BJ (cell line): ENCODE results near the gene ZBTB7B. TPM values are rescaled to one million over a fixed set of nuclear protein-coding genes. Genes with fewer than 3 reads are reported as not detected.

ENCODE experiments used
- CTCF ChIA-PET: fragments of 350-600 bp; formaldehyde crosslinking; extraction: SDS; loops from one replicate; lab custom pipeline; 2021; ENCODE audit warnings: antibody characterized with exemption, inconsistent platforms; lab: Yijun Ruan, JAX
- POLR2A ChIA-PET: fragments of 300-600 bp; sonication (Branson Sonifier 250); formaldehyde crosslinking; extraction: SDS; loops from one replicate; lab custom pipeline; 2021; ENCODE audit warnings: antibody characterized with exemption; lab: Charles Lee
- DNase-seq: peaks from one replicate; pipeline ENCODE4 v3.0.0-alpha.2; 2011; ENCODE audit warnings: low read depth
- H3K27me3 ChIP-seq: 2 replicates; pipeline ENCODE4 v1.6.0; 2011; ENCODE audit warnings: low read length; ENCODE audit not compliant: control insufficient read depth, insufficient read depth
- H3K36me3 ChIP-seq: 2 replicates; pipeline ENCODE4 v1.5.1; 2011; ENCODE audit warnings: low read length; ENCODE audit not compliant: control insufficient read depth, insufficient read depth
- H3K4me3 ChIP-seq: 2 replicates; pipeline ENCODE4 v1.5.1; 2011; ENCODE audit warnings: low read depth, mild to moderate bottlenecking, control low read depth, low read length
- CTCF ChIP-seq: IDR thresholded peaks from 2 replicates; pipeline ENCODE4 v1.5.1; 2011; ENCODE audit warnings: low read depth, mild to moderate bottlenecking, control low read depth, inconsistent platforms, low read length, moderate library complexity; ENCODE audit not compliant: insufficient read depth
- polyA plus RNA-seq: library from polyadenylated mRNA; depleted of rRNA; stranded (reverse); fragments of >200 nt; gene quantifications from 2 replicates; pipeline ENCODE4 v1.2.3, GENCODE V29; 2011; rRNA removed
- small RNA-seq: library from RNA; depleted of rRNA; stranded (forward); fragments of <200 nt; gene quantifications from one replicate; pipeline ENCODE3, GENCODE V24; 2012; ENCODE audit warnings: low replicate concordance, low read depth; ENCODE audit not compliant: insufficient read length

The ZBTB7B gene
- polyA plus RNA-seq, 1 experiment: 29.4 TPM

GRCh38 chr1:155066777-155067176, 64.2 kb downstream of the ZBTB7B start:
- H3K27me3 ChIP-seq: no peaks in the 10 kb centered on the region
- no peak for DNase-seq
- no peak overlapping the region for H3K4me3 ChIP-seq
- ChIA-PET CTCF (interaction anchor here (0.6 to 17.0 kb wide), 3 partner anchors 15 to 105 kb away, joined by 3 to 147 read pairs (median 18); partner anchors contain the start of genes ADAM15 and PYGO2), POLR2A (no interaction called here)
- peaks cover 11% of the 10 kb centered on the region for H3K36me3 ChIP-seq
- TF ChIP-seq CTCF: no peak

Small RNA genes lying within 50 kb of the gene (small RNA-seq; reads per million reads assigned to genes)
- gene MIR4258: not detected

Other genes with a start within 250 kb of the ZBTB7B start
- not detected in 2 replicates for gene KCNN3, start 132.5 kb upstream of the ZBTB7B start, polyA plus RNA-seq
- gene PMVK, start 66.1 kb upstream of the ZBTB7B start, polyA plus RNA-seq: 29.0 and 38.4 TPM in 2 replicates
- gene PBXIP1, start 46.7 kb upstream of the ZBTB7B start, polyA plus RNA-seq: 65.6 and 83.1 TPM in 2 replicates
- 18.0 and 21.0 TPM in 2 replicates for gene PYGO2, start 41.0 kb upstream of the ZBTB7B start, polyA plus RNA-seq
- gene SHC1, start 32.1 kb upstream of the ZBTB7B start, polyA plus RNA-seq: 455 and 653 TPM in 2 replicates
- 111 and 160 TPM in 2 replicates for gene CKS1B, start 28.1 kb upstream of the ZBTB7B start, polyA plus RNA-seq
- 26.5 and 40.5 TPM in 2 replicates for gene FLAD1, start 19.5 kb upstream of the ZBTB7B start, polyA plus RNA-seq
- gene LENEP, start 9.2 kb upstream of the ZBTB7B start, polyA plus RNA-seq: not detected in 2 replicates
- gene DCST2, start 31.0 kb downstream of the ZBTB7B start, polyA plus RNA-seq: 0.17 and 0.38 TPM in 2 replicates
- gene DCST1, start 31.0 kb downstream of the ZBTB7B start, polyA plus RNA-seq: not detected in 2 replicates
- gene ADAM15, start 48.5 kb downstream of the ZBTB7B start, polyA plus RNA-seq: 55.1 and 88.8 TPM in 2 replicates
- gene EFNA4, start 60.9 kb downstream of the ZBTB7B start, polyA plus RNA-seq: 6.6 and 12.4 TPM in 2 replicates
- 1.4 and 1.8 TPM in 2 replicates for gene EFNA3, start 76.0 kb downstream of the ZBTB7B start, polyA plus RNA-seq
- gene EFNA1, start 125.1 kb downstream of the ZBTB7B start, polyA plus RNA-seq: 1.1 and 1.6 TPM in 2 replicates
- gene SLC50A1, start 133.1 kb downstream of the ZBTB7B start, polyA plus RNA-seq: 39.5 and 47.4 TPM in 2 replicates
- 28.0 and 34.1 TPM in 2 replicates for gene DPM3, start 137.7 kb downstream of the ZBTB7B start, polyA plus RNA-seq
- 211 and 225 TPM in 2 replicates for gene KRTCAP2, start 170.5 kb downstream of the ZBTB7B start, polyA plus RNA-seq
- 3.5 and 5.4 TPM in 2 replicates for gene TRIM46, start 171.0 kb downstream of the ZBTB7B start, polyA plus RNA-seq
- gene THBS3, start 205.1 kb downstream of the ZBTB7B start, polyA plus RNA-seq: 48.0 and 61.4 TPM in 2 replicates
- gene MTX1, start 205.9 kb downstream of the ZBTB7B start, polyA plus RNA-seq: 56.5 and 72.7 TPM in 2 replicates